22Rv1 (cell line): ENCODE results near the gene RBM20.

ENCODE experiments used
- CTCF ChIP-seq: fragments of 450-650 bp; IDR thresholded peaks from 2 replicates; pipeline ENCODE4 v1.5.1; 2017; ENCODE audit warnings: mild to moderate bottlenecking
- ZFX ChIP-seq: fragments of 450-650 bp; IDR thresholded peaks from 2 replicates; pipeline ENCODE4 v1.6.1; 2017; ENCODE audit warnings: antibody characterized with exemption, borderline replicate concordance

GRCh38 chr10:110803239-110803749, 159.2 kb downstream of the RBM20 start:
- TF ChIP-seq CTCF (no peak), ZFX (no peak)
